Right ventricle myocardium superior (tissue), 1 donor: ENCODE results near the gene IL32. TPM values are rescaled to one million over a fixed set of nuclear protein-coding genes. Genes with fewer than 3 reads are reported as not detected.
"Not testable (repeated sequence)": the region's sequence is repeated elsewhere in the genome, so short reads cannot be mapped to it uniquely, and the experiment has no call there.

Source experiments
- ATAC-seq: fragments of 200-7000 bp; cut with Tn5 transposase; one replicate; pipeline ENCODE4 v1.9.1; 2020; ENCODE audit warnings: mild to moderate bottlenecking; ENCODE audit not compliant: poor library complexity
- DNase-seq: peaks from one replicate; pipeline ENCODE4 v3.0.0-alpha.2; 2020
- intact Hi-C: fragments of 100-400 bp; cut with DNase I; formaldehyde crosslinking; loops from one replicate; pipeline ENCODE4 v1.11.2; 2022
- total RNA-seq: library from RNA; stranded (reverse); fragmentation: NEBNext Ultra II Directional; extraction: Animal tissue kit (Norgen Biotek cat#: 25700); gene quantifications from one replicate; pipeline ENCODE4 v1.2.1, GENCODE V29; 2021
- donor health status: DM: no; HTN: yes; CAD: no; lungs with severe emphysema.

IL32 gene
- total RNA-seq, 1 donor from 2014 or later = 42.6 TPM

GRCh38 chr16:3046641-3047386 is 18.6 kb upstream of the IL32 start:
- no peak for DNase-seq
- ATAC-seq = no peak
- intact Hi-C loops = no loop called here

GRCh38 chr16:3047387-3047720 is 18.1 kb upstream of the IL32 start:
- DNase-seq (no peak), ATAC-seq (no peak)
- intact Hi-C loops = no loop called here

GRCh38 chr16:3049921-3050481 is 15.4 kb upstream of the IL32 start:
- no peak for ATAC-seq
- intact Hi-C loops = loop anchor here (10.0 kb wide), 1 partner anchor 115 kb away; no protein-coding TSS in a partner anchor
- no peak for DNase-seq

- intact Hi-C loops = loop anchor here (10.0 kb wide), 1 partner anchor 114 kb away; no protein-coding TSS in a partner anchor
- no peak for DNase-seq
- no peak for ATAC-seq
These were observed 15.0 kb upstream of the IL32 start for GRCh38 chr16:3050487-3050886.

- DNase-seq = no peak
- intact Hi-C loops = loop anchor here (10.0 kb wide), 1 partner anchor 114 kb away; no protein-coding TSS in a partner anchor
- no peak for ATAC-seq
These were observed 14.4 kb upstream of the IL32 start for GRCh38 chr16:3051009-3051408.

GRCh38 chr16:3051494-3051893 is 13.9 kb upstream of the IL32 start:
- intact Hi-C loops = loop anchor here (10.0 kb wide), 1 partner anchor 113 kb away; no protein-coding TSS in a partner anchor
- DNase-seq (no peak), ATAC-seq (no peak)

- DNase-seq, ATAC-seq: not testable (repeated sequence)
- intact Hi-C loops = loop anchor here (10.0 kb wide), 1 partner anchor 112 kb away; no protein-coding TSS in a partner anchor
These were observed 12.7 kb upstream of the IL32 start for GRCh38 chr16:3052571-3053329.

- not testable (repeated sequence) for DNase-seq, ATAC-seq
- intact Hi-C loops = loop anchor here (10.0 kb wide), 1 partner anchor 111 kb away; no protein-coding TSS in a partner anchor
These were observed 12.1 kb upstream of the IL32 start for GRCh38 chr16:3053330-3053710.

- intact Hi-C loops = loop anchor here (5.0 to 10.0 kb wide), 2 partner anchors 72 to 110 kb away; no protein-coding TSS in a partner anchor
- DNase-seq (no peak), ATAC-seq (no peak)
These were observed 10.3 kb upstream of the IL32 start for GRCh38 chr16:3054965-3055733.

GRCh38 chr16:3055734-3056115 is 9.7 kb upstream of the IL32 start:
- ATAC-seq, DNase-seq: not testable (repeated sequence)
- intact Hi-C loops = loop anchor here (5.0 to 10.0 kb wide), 2 partner anchors 72 to 109 kb away; no protein-coding TSS in a partner anchor

- DNase-seq (peak; percentile 36), ATAC-seq (no peak)
- intact Hi-C loops = loop anchor here (5.0 to 10.0 kb wide), 2 partner anchors 71 to 108 kb away; no protein-coding TSS in a partner anchor
These were observed 8.9 kb upstream of the IL32 start for GRCh38 chr16:3056336-3057180.

GRCh38 chr16:3057181-3058138 is 8.0 kb upstream of the IL32 start:
- intact Hi-C loops = loop anchor here (5.0 to 10.0 kb wide), 2 partner anchors 70 to 107 kb away; no protein-coding TSS in a partner anchor
- DNase-seq (no peak), ATAC-seq (no peak)

- intact Hi-C loops = loop anchor here (5.0 to 10.0 kb wide), 2 partner anchors 69 to 106 kb away; no protein-coding TSS in a partner anchor
- peak; percentile 42 for ATAC-seq
These were observed 7.1 kb upstream of the IL32 start for GRCh38 chr16:3058139-3059030.

GRCh38 chr16:3059041-3059722 is 6.3 kb upstream of the IL32 start:
- intact Hi-C loops = loop anchor here (5.0 to 10.0 kb wide), 2 partner anchors 68 to 106 kb away; no protein-coding TSS in a partner anchor
- peak; percentile 94 for DNase-seq
- ATAC-seq = peak; percentile 99

More at GRCh38 chr16:3058139-3059030, 7.1 kb upstream of the IL32 start:
- DNase-seq = peak; percentile 72
